HCT116 (cell line): Measurements from ENCODE around the gene ZAP70. TPM values are rescaled to one million over a fixed set of nuclear protein-coding genes. Genes with fewer than 3 reads are reported as not detected.

Experiments
- ATAC-seq: fragments of 200-7000 bp; cut with Tn5 transposase; 2 replicates; pipeline ENCODE4 v1.9.1; 2020; ENCODE audit warnings: mild to moderate bottlenecking, moderate library complexity
- BruUV-seq: library from RNA; stranded (reverse); fragments of 400-500 nt; replicated peaks from 2 replicates; lab custom pipeline; 2021; lab: Mats Ljungman, UMichigan
- CTCF ChIA-PET: fragments of 300-600 bp; sonication (Branson Sonifier 250); formaldehyde crosslinking; loops from one replicate; lab custom pipeline; 2021; ENCODE audit warnings: antibody characterized with exemption; lab: Charles Lee
- POLR2A ChIA-PET: fragments of 300-600, 350-600 bp; sonication (Branson Sonifier 250); formaldehyde crosslinking; loops from one replicate; lab custom pipeline; 2021; ENCODE audit warnings: antibody characterized with exemption; lab: Charles Lee
- RAD21 ChIA-PET, 2 experiments: fragments of 300-600 bp; sonication (Branson Sonifier 250); formaldehyde crosslinking; loops; one replicate each; lab custom pipeline; 2023; ENCODE audit warnings: low total read pairs in 2 of 2; ENCODE audit not compliant: uncharacterized antibody in 2 of 2, unreplicated experiment in 2 of 2, low non-redundant PET in 1 of 2; lab: Charles Lee
- DNase-seq: peaks from one replicate; pipeline ENCODE4 v3.0.0-alpha.2; 2010; ENCODE audit warnings: low read depth, low spot score
- H2AFZ ChIP-seq: fragments of 200-600 bp; shearing (Covaris generic), sonication (generic); 2 replicates; pipeline ENCODE4 v1.6.1; 2017; ENCODE audit warnings: low read depth, mixed run types, mixed read lengths, antibody characterized with exemption, low read length; ENCODE audit not compliant: poor library complexity, severe bottlenecking
- H3K27ac ChIP-seq: 2 replicates; pipeline ENCODE4 v1.5.1; 2012; ENCODE audit warnings: low read depth, low read length
- H3K27me3 ChIP-seq: fragments of 200-600 bp; sonication (generic); 2 replicates; pipeline ENCODE4 v1.6.1; 2016; ENCODE audit warnings: mixed run types, low read length, mixed read lengths; ENCODE audit not compliant: insufficient read depth
- H3K36me3 ChIP-seq, 2 experiments: fragments of 200-500 bp in 1 of 2; fragments of 200-600 bp in 1 of 2; sonication (Bioruptor generic) in 1 of 2; sonication (generic) in 1 of 2; 2 replicates each; pipeline versions ENCODE4 v1.5.1 to v1.6.1; 2014 to 2016; ENCODE audit warnings: low read length in 2 of 2, inconsistent platforms in 1 of 2, mixed read lengths in 1 of 2, mixed run types in 1 of 2; ENCODE audit not compliant: insufficient read depth in 2 of 2, control insufficient read depth in 1 of 2
- H3K4me1 ChIP-seq, 2 experiments: fragments of 200-600 bp in 1 of 2; sonication (generic) in 1 of 2; 2 replicates each; pipeline versions ENCODE4 v1.5.1 to v1.6.1; 2012 to 2017; ENCODE audit warnings: low read length in 2 of 2, inconsistent platforms in 1 of 2, mild to moderate bottlenecking in 1 of 2, mixed read lengths in 1 of 2, mixed run types in 1 of 2, moderate library complexity in 1 of 2; ENCODE audit not compliant: insufficient read depth in 2 of 2, control insufficient read depth in 1 of 2
- H3K4me2 ChIP-seq: fragments of 200-600 bp; sonication (generic); 2 replicates; pipeline ENCODE4 v1.6.1; 2017; ENCODE audit warnings: mixed run types, low read length, mixed read lengths
- H3K4me3 ChIP-seq, 2 experiments: fragments of 200-600 bp in 1 of 2; sonication (generic) in 1 of 2; replicated peaks in 1 of 2; 2 replicates each; pipeline ENCODE4 v1.5.1; 2011 to 2016; ENCODE audit warnings: low read length in 2 of 2, control low read depth in 1 of 2, low read depth in 1 of 2, mild to moderate bottlenecking in 1 of 2, mixed read lengths in 1 of 2, mixed run types in 1 of 2
- H3K79me2 ChIP-seq: fragments of 200-600 bp; sonication (generic); 2 replicates; pipeline ENCODE4 v1.6.1; 2017; ENCODE audit warnings: mild to moderate bottlenecking, mixed run types, low read length, moderate library complexity, mixed read lengths; ENCODE audit not compliant: insufficient read depth
- H3K9ac ChIP-seq: fragments of 200-600 bp; sonication (generic); 2 replicates; pipeline ENCODE4 v1.6.1; 2016; ENCODE audit warnings: low read length, mixed read lengths
- H3K9me2 ChIP-seq: fragments of 200-600 bp; sonication (generic), shearing (Covaris generic); 2 replicates; pipeline ENCODE4 v1.6.1; 2017; ENCODE audit warnings: mixed run types, mild to moderate bottlenecking, moderate library complexity; ENCODE audit not compliant: insufficient read depth
- H3K9me3 ChIP-seq, 2 experiments: fragments of 200-500 bp in 1 of 2; fragments of 200-600 bp in 1 of 2; sonication (Bioruptor generic) in 1 of 2; sonication (generic) in 1 of 2; 2 replicates each; pipeline ENCODE4 v1.6.1; 2014 to 2017; ENCODE audit warnings: low read length in 2 of 2, mixed read lengths in 2 of 2, inconsistent platforms in 1 of 2, low read depth in 1 of 2, mild to moderate bottlenecking in 1 of 2, mixed run types in 1 of 2, moderate library complexity in 1 of 2; ENCODE audit not compliant: control insufficient read depth in 1 of 2, insufficient read depth in 1 of 2
- H4K20me1 ChIP-seq: fragments of 200-600 bp; sonication (generic), shearing (Covaris generic); 2 replicates; pipeline ENCODE4 v1.6.1; 2017; ENCODE audit warnings: mixed run types, mild to moderate bottlenecking, moderate library complexity; ENCODE audit not compliant: insufficient read depth
- ATF3 ChIP-seq: IDR thresholded peaks from 2 replicates; pipeline ENCODE4 v1.6.1; 2012
- CBX3 ChIP-seq: IDR thresholded peaks from 2 replicates; pipeline ENCODE4 v1.6.1; 2012; ENCODE audit warnings: low read depth
- CTCF ChIP-seq, 3 experiments: fragments of 200-600 bp in 1 of 3; sonication (generic) in 1 of 3; IDR thresholded peaks in 2 of 3; conservative IDR thresholded peaks in 1 of 3; 2 replicates each; pipeline ENCODE4 v1.5.1; 2012 to 2017; ENCODE audit warnings: low read depth in 2 of 3, low read length in 2 of 3, antibody characterized with exemption in 1 of 3, borderline replicate concordance in 1 of 3, control low read depth in 1 of 3, mild to moderate bottlenecking in 1 of 3, mixed read lengths in 1 of 3, mixed run types in 1 of 3, moderate library complexity in 1 of 3; ENCODE audit not compliant: insufficient read depth in 1 of 3
- EGR1 ChIP-seq: IDR thresholded peaks from 2 replicates; pipeline ENCODE4 v1.6.1; 2012; ENCODE audit warnings: low read depth
- ELF1 ChIP-seq: IDR thresholded peaks from 2 replicates; pipeline ENCODE4 v1.6.1; 2012; ENCODE audit warnings: low read depth, borderline replicate concordance
- EZH2phosphoT487 ChIP-seq: fragments of 200-600 bp; IDR thresholded peaks from 2 replicates; pipeline ENCODE4 v1.6.1; 2018; ENCODE audit warnings: antibody characterized with exemption, borderline replicate concordance
- FOSL1 ChIP-seq: IDR thresholded peaks from 2 replicates; pipeline ENCODE4 v1.6.1; 2012; ENCODE audit warnings: low read depth
- POLR2AphosphoS5 ChIP-seq: IDR thresholded peaks from 2 replicates; pipeline ENCODE4 v1.6.1; 2011; ENCODE audit warnings: mild to moderate bottlenecking, low read depth, low read length, moderate library complexity
- TCF7L2 ChIP-seq: IDR thresholded peaks from 2 replicates; pipeline ENCODE4 v1.7.0; 2011; ENCODE audit warnings: borderline replicate concordance, inconsistent platforms; ENCODE audit not compliant: insufficient read depth, insufficient read length; ENCODE audit errors: extremely low read depth
- YY1 ChIP-seq: IDR thresholded peaks from 2 replicates; pipeline ENCODE4 v1.6.1; 2011; ENCODE audit warnings: low read length, low read depth, moderate library complexity, mild to moderate bottlenecking; ENCODE audit not compliant: insufficient replicate concordance; ENCODE audit errors: extremely low read depth
- intact Hi-C: fragments of 100-400 bp; cut with micrococcal nuclease; formaldehyde crosslinking; loops from 2 replicates; pipeline ENCODE4 v1.10.0; 2022
- total RNA-seq: library from RNA; stranded (reverse); gene quantifications from one replicate; pipeline ENCODE4 v1.2.1, GENCODE V29; 2021; ENCODE audit not compliant: unreplicated experiment

Gene ZAP70
- total RNA-seq, 1 experiment from 2014 or later = 0.91 TPM

- Histone ChIP-seq H3K9me2 (no peaks in the 10 kb centered on the region), H3K27me3 (no peaks in the 10 kb centered on the region), H3K27ac (no peak overlapping the region), H3K4me3 (no peak overlapping the region), H3K9ac (no peak overlapping the region), H3K4me1 (no peaks in the 10 kb centered on the region), H3K36me3 (no peaks in the 10 kb centered on the region), H3K4me2 (no peak overlapping the region), H2AFZ (no peak overlapping the region), H3K79me2 (no peaks in the 10 kb centered on the region), H4K20me1 (no peaks in the 10 kb centered on the region), H3K9me3 (no peaks in the 10 kb centered on the region)
- ATAC-seq (no peak), DNase-seq (no peak)
- TF ChIP-seq EGR1 (no peak), POLR2AphosphoS5 (no peak), ATF3 (no peak), FOSL1 (no peak), CBX3 (no peak), EZH2phosphoT487 (no peak), CTCF (IDR thresholded peaks at IDR 0.05 in 2 of 3, conservative IDR thresholded peaks at IDR 0.05 in 1 of 3; ENCODE audit: borderline replicate concordance in 1 of 3, insufficient read depth in 1 of 3, low read depth in 2 of 3, low read length in 2 of 3) (no peak), TCF7L2 (no peak), YY1 (no peak), ELF1 (no peak)
- ChIA-PET RAD21 (no interaction called here), POLR2A (no interaction called here), CTCF (no interaction called here)
- BruUV-seq = no TSS peak
- intact Hi-C loops = no loop called here
Observed at GRCh38 chr2:97703741-97704140, 9.6 kb upstream of the ZAP70 start.
